ENCODE results near the gene TOMM40. TPM values are rescaled to one million over a fixed set of nuclear protein-coding genes. Genes with fewer than 3 reads are reported as not detected.
A peak's percentile ranks its signal among the peaks of the same experiment; 100 is the strongest.
"Not testable (repeated sequence)": the region's sequence is repeated elsewhere in the genome, so short reads cannot be mapped to it uniquely, and the experiment has no call there.

Gene TOMM40
- total RNA-seq = 10 to 100 TPM; 48.7 to 80.0 TPM
- long read RNA-seq, transcript TOMM40-202 (10 exons, 1,709 nt) = major isoform, 80 of 159 reads
- long read RNA-seq, transcript TOMM40-203 (9 exons, 1,725 nt) = minor isoform, 36 of 159 reads
- long read RNA-seq, transcript TOMM40-201 (10 exons, 1,707 nt) = minor isoform, 19 of 159 reads
- long read RNA-seq, partial matches to known transcripts = 12 of 159 reads
- long read RNA-seq, other reads (novel, unspliced or antisense) = 9 of 159 reads

DNA sequence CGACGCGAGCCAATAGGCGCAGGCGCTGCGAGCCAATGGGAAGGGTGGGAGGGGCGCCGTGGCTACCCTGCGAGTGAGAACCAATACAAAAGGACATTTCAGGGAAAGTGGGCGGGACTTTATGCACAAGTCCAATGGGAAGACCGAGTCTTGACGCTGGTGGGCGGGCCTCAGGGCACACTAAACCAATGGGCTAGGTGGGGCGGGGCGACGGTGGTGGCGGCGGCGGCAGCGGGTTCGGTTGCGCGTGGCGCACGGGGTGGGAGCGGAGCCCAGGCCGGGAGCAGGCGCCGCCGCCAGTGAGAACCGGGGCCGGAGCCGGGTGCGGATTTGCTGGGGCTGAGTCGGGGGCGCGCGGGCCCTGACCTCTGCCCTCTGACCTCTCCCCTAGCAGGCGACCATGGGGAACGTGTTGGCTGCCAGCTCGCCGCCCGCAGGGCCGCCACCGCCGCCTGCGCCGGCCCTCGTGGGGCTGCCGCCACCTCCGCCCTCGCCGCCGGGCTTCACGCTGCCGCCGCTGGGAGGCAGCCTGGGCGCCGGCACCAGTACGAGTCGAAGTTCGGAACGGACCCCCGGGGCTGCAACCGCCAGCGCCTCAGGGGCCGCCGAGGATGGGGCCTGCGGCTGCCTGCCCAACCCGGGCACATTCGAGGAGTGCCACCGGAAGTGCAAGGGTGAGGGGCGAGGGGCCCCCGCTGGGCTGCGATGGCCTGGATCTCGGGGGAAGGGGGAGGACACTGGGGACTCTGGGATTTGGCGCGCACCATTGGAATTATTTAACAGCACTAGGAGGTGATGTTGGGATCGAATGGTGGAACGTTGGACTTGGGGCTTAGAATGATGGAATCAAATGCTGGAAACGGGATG lies at the start of gene TOMM40:
TOMM40 (plus strand) TSS at position 239 of the 867 bp plus-strand sequence; CDS start at position 401, 162 bp downstream.
- DNase-seq = peak in 1 of 2 donors; percentile 100

DNA sequence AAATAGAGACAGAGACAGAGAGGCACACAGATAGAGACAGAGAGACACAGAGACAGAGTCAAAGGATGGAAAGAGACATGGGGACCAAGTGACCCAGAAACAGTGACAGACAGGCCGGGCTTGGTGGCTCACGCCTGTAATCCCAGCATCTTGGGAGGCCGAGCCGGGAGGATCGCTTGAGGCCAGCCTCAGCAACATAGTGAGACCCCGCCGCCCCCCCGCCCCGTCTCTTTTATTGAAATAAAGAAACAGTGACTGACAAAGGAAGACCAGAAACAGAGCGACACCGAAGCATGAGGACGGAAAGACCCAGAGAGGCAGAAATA lies 45.8 kb upstream of the TOMM40 start:
- peak in 1 of 2 donors; percentile 60 for DNase-seq
- ATAC-seq = no peak
- intact Hi-C loops (cut with DNase I, micrococcal nuclease) = loop anchor here (10.0 kb wide), 2 partner anchors 50 to 130 kb away; no protein-coding TSS in a partner anchor

More for the DNA sequence above, at the start of gene TOMM40:
- peak; percentile 0 for ATAC-seq
- intact Hi-C loops (cut with DNase I, micrococcal nuclease) = no loop called here

GRCh38 chr19:44845612-44846454 lies 45.2 kb upstream of the TOMM40 start, which contains the start of gene NECTIN2:
Gene NECTIN2 (plus strand): TSS chr19:44846297. CDS start chr19:44846526, 229 bp downstream.
- peak; percentile 99 to 100 for DNase-seq
- intact Hi-C loops (cut with DNase I, micrococcal nuclease) = loop anchor here (10.0 kb wide), 2 partner anchors 51 to 131 kb away; no protein-coding TSS in a partner anchor
- peak; percentile 73 for ATAC-seq

DNA sequence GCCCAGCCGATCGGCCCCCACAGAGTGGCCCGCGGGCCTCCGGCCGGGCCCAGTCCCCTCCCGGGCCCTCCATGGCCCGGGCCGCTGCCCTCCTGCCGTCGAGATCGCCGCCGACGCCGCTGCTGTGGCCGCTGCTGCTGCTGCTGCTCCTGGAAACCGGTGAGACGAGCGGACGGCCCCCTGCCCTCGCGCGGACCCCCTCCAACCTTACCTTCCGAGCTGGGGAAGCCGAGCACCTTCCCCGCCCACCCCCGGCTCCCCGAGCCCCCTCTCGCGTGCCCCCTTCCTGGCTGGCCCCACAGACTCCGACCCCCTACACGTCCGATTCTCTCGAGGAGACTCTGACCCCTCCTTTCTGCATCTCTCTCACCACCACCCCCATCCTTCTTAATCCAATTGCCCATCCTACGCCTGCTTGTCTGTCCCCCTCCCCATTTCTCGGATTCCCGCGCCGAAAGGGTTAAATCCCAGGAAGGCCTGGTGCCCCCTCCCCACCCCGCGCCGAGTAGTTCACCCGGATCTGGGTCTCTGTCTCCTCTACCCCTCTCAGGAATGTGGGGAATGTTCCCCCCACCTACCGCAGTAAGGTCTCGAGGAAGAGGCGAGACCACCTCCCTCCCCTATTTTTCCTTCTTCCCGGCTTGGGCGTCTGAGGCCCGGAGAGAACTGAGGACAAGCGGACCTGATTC lies 44.5 kb upstream of the TOMM40 start:
- ATAC-seq = no peak
- peak; percentile 47 to 50 for DNase-seq
- intact Hi-C loops (cut with DNase I, micrococcal nuclease) = loop anchor here (10.0 kb wide), 2 partner anchors 52 to 132 kb away; no protein-coding TSS in a partner anchor

- DNase-seq = peak; percentile 84 to 85
- peak; percentile 46 for ATAC-seq
- intact Hi-C loops (cut with DNase I, micrococcal nuclease) = loop anchor here (10.0 kb wide), 2 partner anchors 53 to 133 kb away; no protein-coding TSS in a partner anchor
Observed at GRCh38 chr19:44847144-44848035, 43.7 kb upstream of the TOMM40 start.

DNA sequence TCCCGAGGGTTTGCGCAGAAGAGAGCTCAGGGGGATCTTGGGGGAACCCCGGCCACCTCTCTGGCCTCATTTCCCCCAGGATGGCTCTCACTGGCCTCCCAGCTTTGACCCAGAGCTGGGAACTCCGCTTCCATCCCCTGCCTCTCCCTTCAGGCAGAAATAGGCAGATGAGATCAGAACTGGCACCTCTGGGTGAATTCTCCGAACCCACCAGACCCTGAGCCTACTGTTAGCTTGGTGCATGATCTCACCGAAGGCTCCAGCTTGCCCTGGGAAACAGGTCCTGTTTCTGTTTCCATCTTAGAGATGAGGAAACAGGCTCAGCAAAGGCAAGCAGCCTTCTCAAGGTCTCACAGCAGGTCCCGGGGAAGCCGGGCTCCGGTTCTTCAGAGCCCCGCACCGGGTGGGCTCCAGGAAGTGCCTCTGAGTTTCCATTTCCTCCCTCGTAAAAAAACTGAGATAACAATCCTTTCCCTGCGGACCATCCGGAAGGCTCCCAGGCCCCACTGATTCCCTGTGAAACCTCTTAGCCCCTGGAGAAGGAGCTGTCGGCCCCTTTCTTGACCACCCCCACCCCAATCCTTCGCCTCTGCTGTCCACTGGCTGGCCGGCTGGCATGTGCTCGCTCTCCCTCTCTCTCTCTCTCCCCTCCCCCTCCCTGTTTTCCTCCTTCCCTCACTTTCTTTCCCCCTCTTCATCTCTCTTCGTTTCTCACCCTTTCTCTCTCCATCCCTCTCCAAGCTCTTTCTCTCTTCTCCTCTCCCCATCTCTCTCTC lies 42.8 kb upstream of the TOMM40 start:
- ATAC-seq (no peak), DNase-seq (peak; percentile 27 to 40)
- intact Hi-C loops (cut with DNase I, micrococcal nuclease) = loop anchor here (10.0 kb wide), 2 partner anchors 53 to 133 kb away; no protein-coding TSS in a partner anchor

GRCh38 chr19:44848812-44849447 lies 42.1 kb upstream of the TOMM40 start:
- intact Hi-C loops (cut with DNase I, micrococcal nuclease) = loop anchor here (10.0 kb wide), 2 partner anchors 54 to 134 kb away; no protein-coding TSS in a partner anchor
- ATAC-seq (no peak), DNase-seq (peak in 1 of 2 donors; percentile 33)

- DNase-seq (no peak), ATAC-seq (no peak)
- intact Hi-C loops (cut with DNase I, micrococcal nuclease) = no loop called here
Observed at GRCh38 chr19:44850641-44851109, 40.4 kb upstream of the TOMM40 start.

DNA sequence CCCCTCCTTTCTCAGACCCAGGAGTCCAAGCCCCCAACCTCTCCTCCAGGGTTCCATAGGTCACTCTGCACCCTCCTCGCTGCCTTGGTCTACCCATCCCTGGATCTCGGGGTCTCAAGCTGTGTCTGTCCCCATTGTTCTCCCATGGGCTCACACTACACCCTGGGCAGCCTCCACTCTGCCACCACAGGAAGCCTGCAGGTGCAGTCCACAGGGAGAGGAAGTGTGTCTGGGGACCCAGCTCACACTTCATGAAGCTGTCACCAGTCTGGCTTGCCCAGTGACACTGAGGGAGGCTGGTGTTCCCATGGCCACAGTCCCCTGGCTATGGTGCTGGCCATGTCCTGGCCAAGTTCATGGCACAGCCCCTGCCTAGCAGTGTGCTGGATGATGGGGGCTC lies 39.6 kb upstream of the TOMM40 start:
- ATAC-seq = no peak
- DNase-seq = no peak
- intact Hi-C loops (cut with DNase I, micrococcal nuclease) = no loop called here

DNA sequence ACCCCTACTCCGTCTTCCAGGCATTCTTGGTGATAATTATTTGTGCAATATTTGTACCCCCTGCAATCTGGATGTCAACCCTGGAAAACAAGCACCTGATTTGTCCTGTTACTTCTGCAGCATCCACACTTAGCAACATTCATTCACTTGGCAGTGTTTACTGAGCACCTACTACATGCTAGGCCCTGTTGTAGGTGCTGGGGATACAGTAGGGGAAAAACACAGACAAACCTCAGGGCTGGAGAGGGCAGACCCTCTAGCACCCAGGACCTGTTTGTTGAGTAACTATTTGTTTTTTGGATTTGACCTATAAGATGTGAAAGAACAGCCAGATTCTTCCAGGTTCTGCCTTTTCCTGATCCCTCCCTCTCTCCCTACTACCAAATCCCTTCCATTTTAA lies 35.4 kb upstream of the TOMM40 start:
- DNase-seq = no peak
- intact Hi-C loops (cut with DNase I, micrococcal nuclease) = no loop called here
- ATAC-seq = no peak

GRCh38 chr19:44856421-44857083 lies 34.5 kb upstream of the TOMM40 start:
- intact Hi-C loops (cut with DNase I, micrococcal nuclease) = no loop called here
- ATAC-seq (peak; percentile 42), DNase-seq (no peak)

DNA sequence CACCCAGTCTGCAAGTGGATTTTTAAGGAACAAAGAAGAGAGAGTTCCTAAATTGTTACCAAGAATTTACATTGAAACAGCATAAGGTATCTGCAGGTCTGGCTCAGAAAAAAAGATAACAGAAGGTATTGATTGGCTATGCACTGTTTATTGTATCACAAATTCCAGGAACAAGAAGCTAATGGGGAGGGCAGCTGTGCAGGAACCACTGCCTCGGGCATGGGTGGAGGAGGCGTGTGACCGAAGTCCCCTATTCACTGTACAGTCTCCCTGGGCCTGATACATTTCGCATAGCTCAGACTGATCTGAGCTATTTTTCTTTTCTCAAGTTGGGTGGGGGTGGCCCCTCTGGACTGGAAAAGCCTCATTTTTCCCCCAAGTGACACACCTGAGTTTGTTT lies 33.2 kb upstream of the TOMM40 start:
- ATAC-seq (peak; percentile 62), DNase-seq (no peak)
- intact Hi-C loops (cut with DNase I, micrococcal nuclease) = no loop called here

GRCh38 chr19:44861576-44861975 lies 29.5 kb upstream of the TOMM40 start:
- ATAC-seq; intact Hi-C loops (cut with DNase I, micrococcal nuclease); DNase-seq: not testable (repeated sequence)

GRCh38 chr19:44863990-44864389 lies 27.1 kb upstream of the TOMM40 start:
- no peak for ATAC-seq

DNA sequence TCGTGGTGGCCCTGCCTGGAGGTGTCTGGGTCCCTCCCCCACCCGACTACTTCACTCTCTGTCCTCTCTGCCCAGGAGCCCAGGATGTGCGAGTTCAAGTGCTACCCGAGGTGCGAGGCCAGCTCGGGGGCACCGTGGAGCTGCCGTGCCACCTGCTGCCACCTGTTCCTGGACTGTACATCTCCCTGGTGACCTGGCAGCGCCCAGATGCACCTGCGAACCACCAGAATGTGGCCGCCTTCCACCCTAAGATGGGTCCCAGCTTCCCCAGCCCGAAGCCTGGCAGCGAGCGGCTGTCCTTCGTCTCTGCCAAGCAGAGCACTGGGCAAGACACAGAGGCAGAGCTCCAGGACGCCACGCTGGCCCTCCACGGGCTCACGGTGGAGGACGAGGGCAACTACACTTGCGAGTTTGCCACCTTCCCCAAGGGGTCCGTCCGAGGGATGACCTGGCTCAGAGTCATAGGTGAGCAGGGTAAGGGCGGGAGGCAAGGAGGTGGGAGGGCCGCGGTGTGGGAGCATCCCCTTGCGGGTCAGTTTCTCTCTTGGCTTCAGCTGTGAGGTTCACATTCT lies 25.8 kb upstream of the TOMM40 start:
- DNase-seq = no peak
- no peak for ATAC-seq
- intact Hi-C loops (cut with DNase I, micrococcal nuclease) = no loop called here

More at GRCh38 chr19:44863990-44864389, 27.1 kb upstream of the TOMM40 start:
- DNase-seq = no peak
- intact Hi-C loops (cut with DNase I, micrococcal nuclease) = no loop called here

Data from left colon (tissue), 2 donors.